Endothelial cell of umbilical vein (primary cell): ENCODE measurements around the gene CANT1. TPM values are rescaled to one million over a fixed set of nuclear protein-coding genes. Genes with fewer than 3 reads are reported as not detected.
"Not testable (repeated sequence)": the region's sequence is repeated elsewhere in the genome, so short reads cannot be mapped to it uniquely, and the experiment has no call there.

Experiments
- BruUV-seq: library from RNA; stranded (reverse); fragments of 400-500 nt; replicated peaks from 2 replicates; lab custom pipeline; 2021; lab: Mats Ljungman, UMichigan
- CTCF ChIA-PET: fragments of 300-600, 350-600 bp; sonication (Branson Sonifier 250); formaldehyde crosslinking; loops from one replicate; lab custom pipeline; 2021; ENCODE audit warnings: antibody characterized with exemption, inconsistent platforms; lab: Charles Lee
- POLR2A ChIA-PET: fragments of 300-600, 350-600 bp; sonication (Branson Sonifier 250); formaldehyde crosslinking; loops from one replicate; lab custom pipeline; 2021; ENCODE audit warnings: antibody characterized with exemption, inconsistent platforms; lab: Charles Lee
- DNase-seq: peaks from one replicate; pipeline ENCODE4 v3.0.0-alpha.2; 2011; ENCODE audit warnings: low read depth, low spot score
- FAIRE-seq: peaks from 2 replicates; lab custom pipeline; 2011; peaks lifted over from hg19 to GRCh38; lab: Jason Lieb, UNC
- H2AFZ ChIP-seq: 2 replicates; pipeline ENCODE4 v1.6.0; 2012; ENCODE audit warnings: low read depth, low read length, control low read depth, inconsistent platforms
- H3K27ac ChIP-seq: 2 replicates; pipeline ENCODE4 v1.5.1; 2011; ENCODE audit warnings: low read depth, mild to moderate bottlenecking, control low read depth, low read length, moderate library complexity; ENCODE audit not compliant: insufficient read depth
- H3K27me3 ChIP-seq, 2 experiments: 2 replicates each; pipeline versions ENCODE4 v1.6.0 to v1.6.1; 2011; ENCODE audit warnings: low read length in 2 of 2, mixed read lengths in 1 of 2; ENCODE audit not compliant: control insufficient read depth in 2 of 2, insufficient read depth in 2 of 2
- H3K36me3 ChIP-seq, 2 experiments: 2 replicates in 1 of 2; 3 replicates in 1 of 2; pipeline ENCODE4 v1.5.1; 2011; ENCODE audit warnings: low read length in 2 of 2, mild to moderate bottlenecking in 1 of 2, moderate library complexity in 1 of 2; ENCODE audit not compliant: control insufficient read depth in 2 of 2, insufficient read depth in 2 of 2; ENCODE audit errors: extremely low read depth in 1 of 2
- H3K4me1 ChIP-seq: 3 replicates; pipeline ENCODE4 v1.5.1; 2011; ENCODE audit warnings: mild to moderate bottlenecking, low read length; ENCODE audit not compliant: control insufficient read depth, insufficient read depth; ENCODE audit errors: extremely low read depth
- H3K4me2 ChIP-seq: 2 replicates; pipeline ENCODE4 v1.6.1; 2011; ENCODE audit warnings: low read length, control low read depth, mixed read lengths; ENCODE audit not compliant: insufficient read depth
- H3K4me3 ChIP-seq, 3 experiments: fragments of 200-600 bp in 1 of 3; sonication (generic), shearing (Covaris generic) in 1 of 3; replicated peaks in 1 of 3; 2 replicates each; pipeline ENCODE4 v1.5.1; 2011 to 2016; ENCODE audit warnings: control low read depth in 3 of 3, low read length in 3 of 3, mild to moderate bottlenecking in 2 of 3, inconsistent platforms in 1 of 3, low read depth in 1 of 3, moderate library complexity in 1 of 3; ENCODE audit not compliant: insufficient read depth in 1 of 3
- H3K79me2 ChIP-seq: 2 replicates; pipeline ENCODE4 v1.6.0; 2012; ENCODE audit warnings: low read length, inconsistent platforms; ENCODE audit not compliant: control insufficient read depth, insufficient read depth
- H3K9ac ChIP-seq: replicated peaks from 2 replicates; pipeline ENCODE3; 2011; ENCODE audit warnings: low read length, control low read depth; ENCODE audit not compliant: insufficient read depth; ENCODE audit errors: extremely low read depth
- H3K9me1 ChIP-seq: replicated peaks from 3 replicates; pipeline ENCODE4 v1.6.0; 2011; ENCODE audit warnings: mild to moderate bottlenecking, low read length; ENCODE audit not compliant: control insufficient read depth, insufficient read depth; ENCODE audit errors: extremely low read depth
- H3K9me3 ChIP-seq: replicated peaks from 2 replicates; pipeline ENCODE4 v1.5.1; 2012; ENCODE audit warnings: low read length, inconsistent platforms; ENCODE audit not compliant: control insufficient read depth, insufficient read depth
- H4K20me1 ChIP-seq: replicated peaks from 2 replicates; pipeline ENCODE3; 2011; ENCODE audit warnings: mild to moderate bottlenecking, low read length; ENCODE audit not compliant: control insufficient read depth, insufficient read depth; ENCODE audit errors: extremely low read depth
- CTCF ChIP-seq, 2 donors: IDR thresholded peaks; 1 replicate in 1 of 2; 2 replicates in 1 of 2; pipeline ENCODE4 v1.5.1; 2011; ENCODE audit warnings: low read length in 2 of 2, mild to moderate bottlenecking in 2 of 2, moderate library complexity in 2 of 2, control low read depth in 1 of 2, inconsistent platforms in 1 of 2, low read depth in 1 of 2; ENCODE audit not compliant: insufficient read depth in 1 of 2; ENCODE audit errors: extremely low read depth in 1 of 2
- EZH2 ChIP-seq: IDR thresholded peaks from 2 replicates; pipeline ENCODE4 v1.6.1; 2012; ENCODE audit warnings: borderline replicate concordance, low read depth, mild to moderate bottlenecking, moderate library complexity, low read length, inconsistent platforms; ENCODE audit not compliant: severe bottlenecking
- FOS ChIP-seq: IDR thresholded peaks from 2 replicates; pipeline ENCODE4 v1.6.1; 2011; ENCODE audit warnings: mild to moderate bottlenecking, low read length, moderate library complexity, borderline replicate concordance; ENCODE audit not compliant: insufficient read depth
- GATA2 ChIP-seq: IDR thresholded peaks from 2 replicates; pipeline ENCODE4 v1.7.0; 2011; ENCODE audit warnings: low read depth, mild to moderate bottlenecking, moderate library complexity, mixed read lengths, low read length; ENCODE audit not compliant: insufficient read length, insufficient read depth
- JUN ChIP-seq: IDR thresholded peaks from 2 replicates; pipeline ENCODE4 v1.6.1; 2011; ENCODE audit warnings: borderline replicate concordance, low read depth; ENCODE audit not compliant: insufficient read length, insufficient read depth
- MAX ChIP-seq: IDR thresholded peaks from 2 replicates; pipeline ENCODE4 v1.6.1; 2011; ENCODE audit not compliant: insufficient read depth, insufficient read length
- MYC ChIP-seq: IDR thresholded peaks from one replicate; pipeline ENCODE4 v1.6.1; 2011; ENCODE audit warnings: mild to moderate bottlenecking, low read depth, low read length
- POLR2A ChIP-seq: IDR thresholded peaks from 2 replicates; pipeline ENCODE4 v1.6.1; 2012; ENCODE audit warnings: low read depth, mild to moderate bottlenecking, control low read depth, low read length
- POLR2AphosphoS5 ChIP-seq: IDR thresholded peaks from 2 replicates; pipeline ENCODE4 v1.6.1; 2012; ENCODE audit warnings: low read depth, mild to moderate bottlenecking, control low read depth, low read length, moderate library complexity; ENCODE audit not compliant: insufficient read depth
- dilution Hi-C: fragments of 300-500 bp; cut with MboI; formaldehyde crosslinking; loops from one replicate; pipeline ENCODE4 v1.15.0; 2019; ENCODE audit warnings: low sequenced_read_pairs; ENCODE audit not compliant: extremely low pct_ligation_motif_present
- intact Hi-C: fragments of 100-400 bp; cut with micrococcal nuclease; formaldehyde crosslinking; loops from one replicate; pipeline ENCODE4 v1.10.0; 2022
- polyA plus RNA-seq, 4 experiments: library from polyadenylated mRNA; depleted of rRNA in 3 of 4; stranded (reverse) in 3 of 4; unstranded in 1 of 4; fragments of >200 nt; gene quantifications; 2 replicates each; pipeline versions ENCODE4 v1.2.1 to v1.2.3, GENCODE V29; 2011 to 2012; ENCODE audit warnings: missing spikeins in 1 of 4
- total RNA-seq: library from RNA; stranded (reverse); gene quantifications from 2 replicates; pipeline ENCODE4 v1.2.3, GENCODE V29; 2021

CANT1 gene
- total and polyA plus RNA-seq, 2 donors (not counting 3 experiments of a cell fraction or from before 2014, with no cell fraction given), result 85.0 to 93.6 TPM

DNA sequence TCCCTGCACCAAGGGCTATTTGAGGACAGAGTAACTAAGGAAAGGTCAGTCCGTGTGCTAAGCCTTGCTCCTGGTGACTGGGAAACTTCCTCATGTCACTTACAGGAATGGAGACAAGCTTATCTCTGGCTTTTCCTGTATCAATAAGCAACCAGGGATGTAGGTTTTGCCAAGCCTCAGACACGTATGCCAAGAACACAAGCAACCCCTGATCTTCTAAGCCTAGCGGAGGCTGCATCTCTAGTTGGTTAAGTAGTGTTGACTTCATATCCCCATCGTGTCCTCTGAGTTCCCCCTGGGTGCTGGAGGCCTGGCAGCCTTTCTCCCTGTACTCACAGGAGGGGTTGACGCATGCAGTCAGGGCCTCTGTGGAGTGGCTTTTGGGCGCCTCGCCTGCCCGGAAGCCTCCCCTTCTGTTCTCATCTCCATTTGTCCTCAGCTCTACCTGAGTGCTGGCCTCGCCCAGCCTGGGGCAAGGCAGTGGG lies 13.0 kb upstream of the CANT1 start:
- peaks cover 23% of the 10 kb centered on the region for H3K4me1 ChIP-seq
- ChIA-PET POLR2A (interaction anchor here (0.6 to 0.7 kb wide), 2 partner anchors 11 to 17 kb away, joined by 4 to 5 read pairs; no protein-coding TSS in a partner anchor), CTCF (interaction anchor here (1.0 to 3.7 kb wide), 9 partner anchors 11 to 370 kb away, joined by 3 to 75 read pairs (median 3); partner anchors contain the start of gene ENGASE)
- no peaks in the 10 kb centered on the region for H3K79me2 ChIP-seq
- no TSS peak for BruUV-seq
- H3K27me3 ChIP-seq, result peaks cover 0 to 10% of the 10 kb centered on the region in 2 experiments
- H4K20me1 ChIP-seq, result no peaks in the 10 kb centered on the region
- no peak overlapping the region for H2AFZ ChIP-seq
- dilution Hi-C loops, result no loop called here
- TF ChIP-seq POLR2AphosphoS5 (no peak), CTCF (IDR thresholded peaks at IDR 0.05; ENCODE audit: extremely low read depth in 1 of 2, insufficient read depth in 1 of 2, low read depth in 1 of 2, low read length in 2 of 2) (no peak), POLR2A (no peak), FOS (no peak), GATA2 (no peak), JUN (no peak), MAX (no peak), EZH2 (no peak), MYC (no peak)
- DNase-seq (no peak), FAIRE-seq (peak; percentile 40)
- intact Hi-C loops, result no loop called here
- H3K9me1 ChIP-seq, result no peaks in the 10 kb centered on the region
- no peak overlapping the region for H3K9ac ChIP-seq
- H3K9me3 ChIP-seq, result no peaks in the 10 kb centered on the region
- no peak overlapping the region for H3K27ac ChIP-seq
- H3K4me3 ChIP-seq, result no peak overlapping the region
- H3K4me2 ChIP-seq, result no peak overlapping the region
- no peaks in the 10 kb centered on the region for H3K36me3 ChIP-seq

- CTCF ChIA-PET, result interaction anchor here (1.0 to 3.7 kb wide), 10 partner anchors 7 to 371 kb away, joined by 3 to 75 read pairs (median 6); partner anchors contain the start of gene ENGASE
- POLR2A ChIA-PET, result interaction anchor here (0.7 kb wide), 1 partner anchor 16 kb away, joined by 4 read pairs; no protein-coding TSS in a partner anchor
- dilution Hi-C loops, H3K27me3 ChIP-seq, BruUV-seq, H3K36me3 ChIP-seq, H3K27ac ChIP-seq, H3K79me2 ChIP-seq, intact Hi-C loops, H2AFZ ChIP-seq, DNase-seq, H3K9ac ChIP-seq, H3K9me1 ChIP-seq, H3K4me3 ChIP-seq, H3K4me2 ChIP-seq, H3K9me3 ChIP-seq, H4K20me1 ChIP-seq, FAIRE-seq: not testable (repeated sequence)
- H3K4me1 ChIP-seq, result peaks cover 16% of the 10 kb centered on the region
These were observed 12.4 kb upstream of the CANT1 start for GRCh38 chr17:79021929-79022328.
